ENCODE results near the gene ZFYVE21.

Gene ZFYVE21

DNA sequence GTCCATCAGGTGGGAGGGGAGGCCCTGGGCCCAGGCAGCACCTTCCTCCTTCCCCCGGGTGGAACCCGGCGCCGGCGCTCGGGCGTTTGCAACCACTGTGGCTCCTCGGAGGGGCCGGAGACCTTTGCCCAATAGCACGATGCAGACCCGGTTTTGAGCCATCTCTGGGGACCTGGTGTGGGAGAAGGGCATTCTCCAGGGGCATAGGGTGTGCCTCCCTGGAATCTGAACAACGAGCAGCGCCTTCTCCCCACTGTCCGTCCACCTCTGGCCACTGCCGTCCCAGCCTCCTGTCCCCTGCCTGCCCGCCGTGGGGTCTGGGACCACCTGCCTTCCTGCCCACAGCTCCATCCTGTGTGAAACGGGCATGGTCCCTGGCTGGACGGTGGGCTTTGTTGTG, 12.5 kb downstream of the ZFYVE21 start:
- Histone ChIP-seq H3K36me3 (ENCODE audit: insufficient read depth, low read length) (peaks cover 60% of the 10 kb centered on the region), H3K4me1 (ENCODE audit: insufficient read depth, low read length) (no peaks in the 10 kb centered on the region), H3K9ac (ENCODE audit: low read depth, low read length) (no peak overlapping the region), H3K27ac (ENCODE audit: low read length) (no peak overlapping the region), H3K27me3 (ENCODE audit: insufficient read depth, low read length, poor library complexity) (no peaks in the 10 kb centered on the region), H4K20me1 (ENCODE audit: insufficient read depth, low read length) (peaks cover 22% of the 10 kb centered on the region), H3K9me3 (ENCODE audit: insufficient read depth, low read length, severe bottlenecking) (no peaks in the 10 kb centered on the region), H2AFZ (ENCODE audit: low read depth, low read length) (no peak overlapping the region), H3K79me2 (ENCODE audit: insufficient read depth, low read length) (peaks cover 32% of the 10 kb centered on the region), H3K4me2 (ENCODE audit: insufficient read depth, low read length) (no peak overlapping the region), H3K4me3 (ENCODE audit: low read depth in 1 of 2, low read length in 2 of 2) (no peak overlapping the region)
- DNase-seq (no peak), ATAC-seq (ENCODE audit: insufficient read depth, low read depth) (no peak)
- no peak for TF ChIP-seq EZH2 (IDR thresholded peaks at IDR 0.05; ENCODE audit: borderline replicate concordance, low read depth, low read length, severe bottlenecking)
- TF ChIP-seq CTCF (IDR thresholded peaks at IDR 0.05; ENCODE audit: borderline replicate concordance, extremely low read depth, low read length, poor library complexity, severe bottlenecking): no peak

DNA sequence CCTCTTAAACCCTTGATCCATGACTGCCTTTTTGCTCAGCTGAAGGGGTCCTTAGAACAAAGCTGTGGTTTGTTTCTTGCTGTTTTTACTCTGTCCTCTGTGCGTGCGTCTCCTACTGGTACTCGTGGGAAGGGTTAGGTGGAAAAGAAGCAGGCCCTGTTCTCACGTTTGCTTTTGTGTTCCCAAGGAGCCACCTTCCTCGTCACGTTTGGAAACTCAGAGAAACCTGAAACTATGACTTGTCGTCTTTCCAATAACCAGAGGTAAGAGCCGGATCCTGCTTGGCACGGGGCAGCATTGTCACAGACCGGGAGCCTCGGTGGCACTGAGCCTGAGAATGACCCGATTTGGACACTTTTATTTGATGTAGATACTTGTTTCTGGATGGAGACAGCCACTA, 13.1 kb downstream of the ZFYVE21 start:
- H3K9ac ChIP-seq (ENCODE audit: low read depth, low read length): no peak overlapping the region
- DNase-seq: no peak
- H3K79me2 ChIP-seq (ENCODE audit: insufficient read depth, low read length): peaks cover 27% of the 10 kb centered on the region
- no peaks in the 10 kb centered on the region for H3K4me1 ChIP-seq (ENCODE audit: insufficient read depth, low read length)
- no peak overlapping the region for H3K4me2 ChIP-seq (ENCODE audit: insufficient read depth, low read length)
- peaks cover 63% of the 10 kb centered on the region for H3K36me3 ChIP-seq (ENCODE audit: insufficient read depth, low read length)
- no peak overlapping the region for H3K4me3 ChIP-seq (ENCODE audit: low read depth in 1 of 2, low read length in 2 of 2)
- TF ChIP-seq CTCF (IDR thresholded peaks at IDR 0.05; ENCODE audit: borderline replicate concordance, extremely low read depth, low read length, poor library complexity, severe bottlenecking) (no peak), EZH2 (IDR thresholded peaks at IDR 0.05; ENCODE audit: borderline replicate concordance, low read depth, low read length, severe bottlenecking) (no peak)
- H3K9me3 ChIP-seq (ENCODE audit: insufficient read depth, low read length, severe bottlenecking): no peaks in the 10 kb centered on the region
- H2AFZ ChIP-seq (ENCODE audit: low read depth, low read length): no peak overlapping the region
- no peak for ATAC-seq (ENCODE audit: insufficient read depth, low read depth)
- no peaks in the 10 kb centered on the region for H3K27me3 ChIP-seq (ENCODE audit: insufficient read depth, low read length, poor library complexity)
- H3K27ac ChIP-seq (ENCODE audit: low read length): no peak overlapping the region
- peaks cover 17% of the 10 kb centered on the region for H4K20me1 ChIP-seq (ENCODE audit: insufficient read depth, low read length)

DNA sequence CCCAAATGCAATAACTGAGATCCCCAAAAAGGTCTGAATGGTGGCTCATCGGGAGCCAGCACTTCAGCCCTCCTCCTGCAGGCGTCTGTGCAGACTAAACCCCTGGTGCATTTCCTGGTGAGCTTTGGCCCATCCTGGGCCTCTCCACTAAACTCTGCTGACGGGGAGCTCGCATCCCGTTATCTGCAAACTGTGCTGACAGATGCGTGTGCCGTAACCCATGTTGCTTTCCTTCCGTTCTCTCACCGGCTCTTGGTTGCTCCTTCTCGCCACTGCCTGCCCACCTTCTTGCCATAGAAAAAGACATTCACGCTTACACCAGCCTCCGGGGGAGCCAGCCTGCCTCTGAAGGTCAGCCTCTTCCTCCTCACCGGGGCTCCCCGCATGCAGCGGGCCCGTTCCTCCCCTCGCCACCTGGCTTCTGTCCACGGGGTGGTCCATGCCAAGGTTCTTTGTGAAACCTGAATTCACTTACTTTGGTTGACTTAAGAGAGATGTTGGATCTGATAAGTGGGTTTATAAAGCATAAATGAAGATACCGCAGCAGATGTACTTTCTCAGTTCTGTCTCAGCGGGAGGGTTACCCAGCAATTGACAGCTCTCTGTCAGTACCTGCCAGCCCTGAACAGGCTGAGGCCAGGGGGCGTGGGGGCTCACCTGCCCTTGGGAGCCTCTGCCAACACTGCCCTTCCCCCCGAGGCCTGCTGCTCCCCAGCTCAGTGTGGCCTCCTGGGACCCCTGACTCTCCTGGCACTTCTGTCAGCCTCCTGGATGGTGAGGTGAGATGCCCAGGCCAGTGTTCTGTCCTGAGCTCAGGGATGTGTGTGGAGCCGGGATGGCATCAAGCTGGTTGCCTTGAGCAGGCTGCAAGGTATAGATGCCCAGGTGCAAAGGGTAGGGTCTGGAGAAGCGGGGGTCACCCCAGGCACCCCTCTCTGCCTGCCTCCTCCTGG, 14.2 kb downstream of the ZFYVE21 start:
- Histone ChIP-seq H3K79me2 (ENCODE audit: insufficient read depth, low read length) (peaks cover 17% of the 10 kb centered on the region), H2AFZ (ENCODE audit: low read depth, low read length) (no peak overlapping the region), H3K9me3 (ENCODE audit: insufficient read depth, low read length, severe bottlenecking) (no peaks in the 10 kb centered on the region), H3K36me3 (ENCODE audit: insufficient read depth, low read length) (peaks cover 64% of the 10 kb centered on the region), H4K20me1 (ENCODE audit: insufficient read depth, low read length) (peaks cover 7% of the 10 kb centered on the region), H3K4me1 (ENCODE audit: insufficient read depth, low read length) (no peaks in the 10 kb centered on the region), H3K27me3 (ENCODE audit: insufficient read depth, low read length, poor library complexity) (no peaks in the 10 kb centered on the region), H3K4me3 (ENCODE audit: low read depth in 1 of 2, low read length in 2 of 2) (no peak overlapping the region), H3K27ac (ENCODE audit: low read length) (no peak overlapping the region), H3K9ac (ENCODE audit: low read depth, low read length) (no peak overlapping the region), H3K4me2 (ENCODE audit: insufficient read depth, low read length) (no peak overlapping the region)
- DNase-seq (no peak), ATAC-seq (ENCODE audit: insufficient read depth, low read depth) (no peak)
- TF ChIP-seq CTCF (IDR thresholded peaks at IDR 0.05; ENCODE audit: borderline replicate concordance, extremely low read depth, low read length, poor library complexity, severe bottlenecking): no peak
- TF ChIP-seq EZH2 (IDR thresholded peaks at IDR 0.05; ENCODE audit: borderline replicate concordance, low read depth, low read length, severe bottlenecking): no peak
